Lower leg skin (tissue), 4 donors: ENCODE data around the gene RARRES1. TPM values are rescaled to one million over a fixed set of nuclear protein-coding genes. Genes with fewer than 3 reads are reported as not detected.

ENCODE experiments used
- DNase-seq, 2 donors: peaks; one replicate each; pipeline ENCODE4 v3.0.0-alpha.2; 2019; ENCODE audit warnings: low spot score in 2 of 2
- H3K4me3 ChIP-seq: fragments of 200-600 bp; sonication (generic); 2 replicates; pipeline ENCODE4 v1.5.1; 2017; ENCODE audit warnings: mild to moderate bottlenecking, low read depth; ENCODE audit not compliant: poor library complexity, severe bottlenecking
- CTCF ChIP-seq, 3 donors: fragments of 450-650 bp; IDR thresholded peaks; one replicate each; pipeline ENCODE4 v1.5.1; 2016; ENCODE audit warnings: antibody characterized with exemption in 3 of 3, mild to moderate bottlenecking in 3 of 3, moderate library complexity in 2 of 3
- POLR2A ChIP-seq, 2 donors: fragments of 450-650 bp; IDR thresholded peaks; one replicate each; pipeline ENCODE4 v1.6.1; 2016 to 2017; ENCODE audit warnings: antibody characterized with exemption in 2 of 2, mild to moderate bottlenecking in 1 of 2, moderate library complexity in 1 of 2
- WGBS, 2 donors: methylation state at CpG; one replicate each; pipeline ENCODE4 v1.1.5; 2018; 5-methylcytosine and 5-hydroxymethylcytosine counted together
- intact Hi-C: fragments of 100-400 bp; cut with DNase I; formaldehyde crosslinking; loops from one replicate; pipeline ENCODE4 v1.15.0; 2023; ENCODE audit warnings: low total_unique reads
- total RNA-seq, 4 donors: library from RNA; depleted of rRNA; stranded (reverse); fragments of >200 nt; gene quantifications; one replicate each; pipeline ENCODE4 v1.1.0, GENCODE V29; 2016

Gene RARRES1
- total RNA-seq, 4 donors from 2014 or later: 5.9 to 89.7 (median 9.2) TPM

DNA sequence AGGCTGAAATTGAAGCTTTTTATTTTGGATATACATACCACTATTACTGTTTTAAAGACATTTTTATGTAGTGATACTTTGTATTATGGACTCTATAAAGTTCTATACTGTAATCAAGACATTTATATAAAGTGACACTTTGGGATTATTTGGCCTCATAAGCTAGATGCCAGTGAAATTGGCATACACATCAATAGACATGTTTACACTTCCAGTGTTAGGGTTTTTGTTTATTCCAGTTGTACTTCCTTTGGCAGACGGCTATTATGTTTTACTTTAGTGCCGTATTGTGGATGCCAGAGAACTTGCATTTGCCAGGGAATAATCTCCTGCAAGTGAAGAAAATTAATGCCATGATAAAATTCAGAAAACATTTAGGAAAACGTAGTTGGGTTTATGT lies 65.8 kb downstream of the RARRES1 start:
- intact Hi-C loops: no loop called here
- no peak overlapping the region for H3K4me3 ChIP-seq
- no peak for TF ChIP-seq POLR2A (IDR thresholded peaks at IDR 0.05)
- TF ChIP-seq CTCF (IDR thresholded peaks at IDR 0.05): no peak
- no peak for DNase-seq
- WGBS, 2 donors: 80 to 85% methylated on average over 3 of the region's 3 CpGs

DNA sequence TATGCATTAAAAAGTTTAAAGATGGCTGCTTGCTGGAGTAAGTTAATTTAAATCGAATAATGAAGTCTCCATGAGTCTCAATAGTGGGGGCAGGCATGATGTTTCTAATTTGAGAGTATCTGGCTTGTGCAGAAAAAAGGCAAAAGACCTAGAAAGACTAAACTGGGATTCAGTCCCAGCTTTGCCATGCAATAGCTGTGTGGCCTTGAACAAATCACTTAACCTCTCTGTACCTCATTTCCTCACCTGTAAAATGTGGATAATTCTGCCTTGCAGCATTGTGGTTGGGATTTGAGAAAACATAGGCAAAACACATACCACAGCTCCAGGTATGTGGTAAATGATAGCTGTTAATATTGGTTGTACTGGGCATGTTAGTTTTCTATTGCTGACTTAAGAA lies 68.4 kb downstream of the RARRES1 start:
- 95 to 97% methylated on average over 1 of the region's 1 CpG for WGBS, 2 donors
- H3K4me3 ChIP-seq: no peak overlapping the region
- no peak for TF ChIP-seq CTCF (IDR thresholded peaks at IDR 0.05)
- no peak for TF ChIP-seq POLR2A (IDR thresholded peaks at IDR 0.05)
- intact Hi-C loops: no loop called here
- no peak for DNase-seq

DNA sequence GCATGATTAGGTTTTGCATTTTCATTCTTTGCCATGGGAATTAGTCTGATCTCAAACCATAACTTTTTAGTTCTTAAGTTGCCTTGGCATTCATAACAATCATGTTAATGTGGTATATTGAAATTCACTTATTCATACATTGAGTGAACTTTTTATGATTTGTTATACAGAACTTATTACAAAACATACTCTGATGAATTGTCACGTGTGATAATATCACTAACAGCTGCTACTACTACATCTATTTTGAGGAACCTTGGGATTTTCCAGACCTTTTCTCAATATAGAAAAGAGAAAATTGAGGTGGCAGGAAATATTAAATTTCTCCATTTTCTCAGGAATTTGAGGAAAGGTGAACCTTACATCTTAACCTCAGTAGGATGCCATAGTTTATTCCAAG lies 69.0 kb downstream of the RARRES1 start:
- 87 to 89% methylated on average over 1 of the region's 1 CpG for WGBS, 2 donors
- intact Hi-C loops: no loop called here
- TF ChIP-seq CTCF (IDR thresholded peaks at IDR 0.05): no peak
- H3K4me3 ChIP-seq: no peak overlapping the region
- DNase-seq: no peak

- H3K4me3 ChIP-seq: no peak overlapping the region
- intact Hi-C loops: no loop called here
- no peak for TF ChIP-seq POLR2A (IDR thresholded peaks at IDR 0.05)
- no peak for TF ChIP-seq CTCF (IDR thresholded peaks at IDR 0.05)
- 86 to 92% methylated on average over 4 of the region's 4 CpGs for WGBS, 2 donors
- no peak for DNase-seq
Observed at GRCh38 chr3:158660711-158661110, 71.5 kb downstream of the RARRES1 start.

DNA sequence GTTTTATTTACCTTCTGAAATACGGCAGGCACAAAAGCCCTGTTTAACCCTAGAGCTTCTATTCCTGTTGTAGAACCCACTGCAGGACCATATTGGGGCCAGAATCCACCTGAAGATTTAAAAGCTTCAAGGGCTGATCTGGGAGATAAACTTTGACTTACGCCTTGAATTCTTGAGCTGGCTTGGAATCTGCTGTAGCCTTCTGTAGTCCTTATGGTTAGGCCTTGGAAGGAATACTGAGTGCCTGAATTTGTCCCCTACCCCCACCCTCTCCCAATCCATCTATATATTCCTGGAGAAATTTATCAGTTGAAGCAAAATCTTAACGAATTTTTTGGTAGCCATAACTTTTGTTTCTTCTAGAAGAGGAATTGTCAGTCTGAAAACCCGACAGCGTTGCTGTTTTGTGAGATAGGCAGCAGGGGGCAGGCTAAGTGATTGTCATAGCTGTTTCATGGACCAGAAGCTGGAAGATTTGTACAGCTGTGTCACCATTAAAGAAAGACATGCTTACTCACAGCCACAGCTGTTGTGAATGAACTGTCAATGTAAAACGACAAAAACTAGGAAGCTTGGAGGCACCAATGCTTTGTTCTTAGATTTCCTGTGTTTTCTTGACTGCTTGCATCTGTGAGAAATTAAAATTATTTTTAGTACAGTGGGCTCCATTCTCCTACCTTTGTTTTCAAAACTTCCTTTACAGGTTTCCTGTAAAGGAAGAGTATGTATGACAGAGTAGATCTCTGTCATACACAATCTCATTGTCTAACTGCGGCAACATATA lies 72.6 kb downstream of the RARRES1 start:
- WGBS, 2 donors: 54 to 55% methylated on average over 7 of the region's 7 CpGs
- peak in 1 of 2 donors; percentile 56 for DNase-seq
- no peak overlapping the region for H3K4me3 ChIP-seq
- TF ChIP-seq POLR2A (IDR thresholded peaks at IDR 0.05) (no peak), CTCF (IDR thresholded peaks at IDR 0.05) (no peak)
- intact Hi-C loops: no loop called here

- 91 to 92% methylated on average over 7 of the region's 7 CpGs for WGBS, 2 donors
- DNase-seq: no peak
- intact Hi-C loops: no loop called here
- TF ChIP-seq CTCF (IDR thresholded peaks at IDR 0.05) (no peak), POLR2A (IDR thresholded peaks at IDR 0.05) (no peak)
- no peak overlapping the region for H3K4me3 ChIP-seq
Observed at GRCh38 chr3:158658889-158659288, 73.4 kb downstream of the RARRES1 start.
